PC-3 (cell line): ENCODE results near the gene HTR1E. TPM values are rescaled to one million over a fixed set of nuclear protein-coding genes. Genes with fewer than 3 reads are reported as not detected.

Experiments used
- ATAC-seq: fragments of 200-7000 bp; cut with Tn5 transposase; 2 replicates; pipeline ENCODE4 v1.9.1; 2020; ENCODE audit warnings: mild to moderate bottlenecking, moderate library complexity
- BruUV-seq: library from RNA; stranded (reverse); fragments of 400-500 nt; replicated peaks from 2 replicates; lab custom pipeline; 2021; lab: Mats Ljungman, UMichigan
- CTCF ChIA-PET: fragments of 300-600 bp; sonication (Branson Sonifier 250); formaldehyde crosslinking; loops from one replicate; lab custom pipeline; 2022; ENCODE audit warnings: antibody characterized with exemption; lab: Charles Lee
- POLR2A ChIA-PET: fragments of 300-600 bp; sonication (Branson Sonifier 250); formaldehyde crosslinking; loops from one replicate; lab custom pipeline; 2022; ENCODE audit warnings: antibody characterized with exemption; ENCODE audit not compliant: unreplicated experiment; lab: Charles Lee
- DNase-seq: peaks from one replicate; pipeline ENCODE4 v3.0.0-alpha.2; 2015
- H2AFZ ChIP-seq: fragments of 300-600 bp; sonication (generic); 2 replicates; pipeline ENCODE4 v1.6.0; 2016; ENCODE audit warnings: antibody characterized with exemption, low read length
- H3F3A ChIP-seq: fragments of 300-600 bp; sonication (generic); one replicate; pipeline ENCODE4 v1.6.0; 2017; ENCODE audit warnings: antibody characterized with exemption, low read length, control low read depth, mild to moderate bottlenecking; ENCODE audit not compliant: unreplicated experiment
- H3K27ac ChIP-seq: fragments of 300-600 bp; sonication (generic); 2 replicates; pipeline ENCODE4 v1.5.1; 2016; ENCODE audit warnings: mild to moderate bottlenecking, low read length
- H3K27me3 ChIP-seq: fragments of 300-600 bp; sonication (generic); 2 replicates; pipeline ENCODE4 v1.6.1; 2016; ENCODE audit warnings: low read length, mixed read lengths
- H3K36me3 ChIP-seq: fragments of 300-600 bp; sonication (generic); 2 replicates; pipeline ENCODE4 v1.6.1; 2016; ENCODE audit warnings: low read depth, mixed run types, low read length, mixed read lengths
- H3K4me1 ChIP-seq: fragments of 300-600 bp; sonication (generic); 2 replicates; pipeline ENCODE4 v1.5.1; 2016; ENCODE audit warnings: low read length; ENCODE audit not compliant: insufficient read depth
- H3K4me2 ChIP-seq: fragments of 300-600 bp; sonication (generic); 2 replicates; pipeline ENCODE4 v1.6.0; 2016; ENCODE audit warnings: low read length
- H3K4me3 ChIP-seq: fragments of 300-600 bp; sonication (generic); 2 replicates; pipeline ENCODE4 v1.5.1; 2016; ENCODE audit warnings: mild to moderate bottlenecking, low read length, mixed read lengths
- H3K79me2 ChIP-seq: fragments of 300-600 bp; sonication (generic); 2 replicates; pipeline ENCODE4 v1.6.1; 2017; ENCODE audit warnings: low read length, mixed read lengths
- H3K9ac ChIP-seq: fragments of 300-600 bp; sonication (generic); 2 replicates; pipeline ENCODE4 v1.6.0; 2016; ENCODE audit warnings: mild to moderate bottlenecking, low read length
- H3K9me2 ChIP-seq: fragments of 300-600 bp; sonication (generic); replicated peaks from 2 replicates; pipeline ENCODE4 v1.6.1; 2016; ENCODE audit warnings: mixed run types, low read length, mixed read lengths
- H3K9me3 ChIP-seq: fragments of 300-600 bp; sonication (generic); 2 replicates; pipeline ENCODE4 v1.6.1; 2016; ENCODE audit warnings: low read length, mixed read lengths
- H4K20me1 ChIP-seq: fragments of 300-600 bp; sonication (generic); 2 replicates; pipeline ENCODE4 v1.6.1; 2016; ENCODE audit warnings: low read length, mixed read lengths
- CTCF ChIP-seq: fragments of 300-600 bp; sonication (generic); conservative IDR thresholded peaks from 2 replicates; pipeline ENCODE4 v1.5.1; 2017; ENCODE audit warnings: antibody characterized with exemption, low read depth, mild to moderate bottlenecking, low read length
- EZH2 ChIP-seq: fragments of 300-600 bp; sonication (generic); IDR thresholded peaks from one replicate; pipeline ENCODE4 v1.6.1; 2017; ENCODE audit warnings: antibody characterized with exemption, mild to moderate bottlenecking, low read length; ENCODE audit not compliant: unreplicated experiment
- EZH2phosphoT487 ChIP-seq: fragments of 300-600 bp; sonication (generic); IDR thresholded peaks from 2 replicates; pipeline ENCODE4 v1.6.1; 2018; ENCODE audit warnings: mild to moderate bottlenecking, antibody characterized with exemption, low read length, borderline replicate concordance
- intact Hi-C: fragments of 100-400 bp; cut with micrococcal nuclease; formaldehyde crosslinking; loops from 2 replicates; pipeline ENCODE4 v1.9.0; 2023
- total RNA-seq: library from RNA; depleted of rRNA; stranded (reverse); fragments of >200 nt; gene quantifications from 2 replicates; pipeline ENCODE4 v1.2.3, GENCODE V29; 2014

Gene HTR1E
- total RNA-seq, 1 experiment from 2014 or later = not detected

GRCh38 chr6:86966271-86966670, 28.9 kb downstream of the HTR1E start:
- H3K9ac ChIP-seq = no peak overlapping the region
- DNase-seq (no peak), ATAC-seq (no peak)
- no peaks in the 10 kb centered on the region for H3K36me3 ChIP-seq
- ChIA-PET CTCF (no interaction called here), POLR2A (no interaction called here)
- no peaks in the 10 kb centered on the region for H3K9me2 ChIP-seq
- no peak overlapping the region for H3K4me2 ChIP-seq
- H2AFZ ChIP-seq = no peak overlapping the region
- intact Hi-C loops = no loop called here
- BruUV-seq = no TSS peak
- no peaks in the 10 kb centered on the region for H3K27me3 ChIP-seq
- no peaks in the 10 kb centered on the region for H3F3A ChIP-seq
- no peaks in the 10 kb centered on the region for H3K4me1 ChIP-seq
- no peaks in the 10 kb centered on the region for H3K79me2 ChIP-seq
- no peak overlapping the region for H3K4me3 ChIP-seq
- no peak overlapping the region for H3K27ac ChIP-seq
- H4K20me1 ChIP-seq = no peaks in the 10 kb centered on the region
- TF ChIP-seq EZH2 (no peak), CTCF (no peak), EZH2phosphoT487 (no peak)
- H3K9me3 ChIP-seq = no peaks in the 10 kb centered on the region

- Histone ChIP-seq H3K4me3 (no peak overlapping the region), H3F3A (no peaks in the 10 kb centered on the region), H3K9me2 (no peaks in the 10 kb centered on the region), H3K9me3 (no peaks in the 10 kb centered on the region), H3K4me2 (no peak overlapping the region), H3K79me2 (no peaks in the 10 kb centered on the region), H3K4me1 (no peaks in the 10 kb centered on the region), H3K27me3 (peaks cover 8% of the 10 kb centered on the region; the same call in 1 of the 2 replicates), H3K36me3 (no peaks in the 10 kb centered on the region), H4K20me1 (no peaks in the 10 kb centered on the region), H3K27ac (no peak overlapping the region), H2AFZ (no peak overlapping the region), H3K9ac (no peak overlapping the region)
- intact Hi-C loops = no loop called here
- ATAC-seq = no peak
- POLR2A ChIA-PET = no interaction called here
- BruUV-seq = no TSS peak
- CTCF ChIA-PET = no interaction called here
- peak; percentile 22 for DNase-seq
- TF ChIP-seq EZH2phosphoT487 (no peak), CTCF (no peak), EZH2 (no peak)
These were observed 32.2 kb downstream of the HTR1E start for GRCh38 chr6:86969573-86969972.

GRCh38 chr6:86973088-86973487, 35.8 kb downstream of the HTR1E start:
- no peak overlapping the region for H3K4me3 ChIP-seq
- no peaks in the 10 kb centered on the region for H3K9me3 ChIP-seq
- ChIA-PET CTCF (no interaction called here), POLR2A (no interaction called here)
- no peak overlapping the region for H3K27ac ChIP-seq
- H3K4me1 ChIP-seq = no peaks in the 10 kb centered on the region
- no peak overlapping the region for H3K4me2 ChIP-seq
- no peaks in the 10 kb centered on the region for H3F3A ChIP-seq
- no peak for ATAC-seq
- no peaks in the 10 kb centered on the region for H3K79me2 ChIP-seq
- H3K9me2 ChIP-seq = no peaks in the 10 kb centered on the region
- intact Hi-C loops = no loop called here
- H3K27me3 ChIP-seq = peaks cover 8% of the 10 kb centered on the region
- H3K36me3 ChIP-seq = no peaks in the 10 kb centered on the region
- TF ChIP-seq CTCF (no peak), EZH2 (no peak), EZH2phosphoT487 (no peak)
- DNase-seq = no peak
- H3K9ac ChIP-seq = no peak overlapping the region
- H2AFZ ChIP-seq = no peak overlapping the region
- no TSS peak for BruUV-seq
- no peaks in the 10 kb centered on the region for H4K20me1 ChIP-seq
